GM23338 (cell line): ENCODE results near the gene EML3.

Experiments used
- CREB1 ChIP-seq: fragments of 250-450 bp; sonication (Bioruptor Pico); IDR thresholded peaks from 2 replicates; pipeline ENCODE4 v1.5.0; 2020; ENCODE audit warnings: low read depth, mild to moderate bottlenecking, moderate library complexity
- CTCF ChIP-seq, 2 experiments: fragments of 200-600 bp in 1 of 2; sonication (generic) in 1 of 2; conservative IDR thresholded peaks; 2 replicates each; pipeline versions ENCODE4 v1.5.1 to v1.6.1; 2016 to 2017; ENCODE audit warnings: antibody characterized with exemption in 2 of 2, low read depth in 2 of 2, mild to moderate bottlenecking in 2 of 2, moderate library complexity in 1 of 2
- ETS1 ChIP-seq: IDR thresholded peaks from 2 replicates; pipeline ENCODE4 v1.6.1; 2016; ENCODE audit warnings: antibody characterized with exemption
- EZH2 ChIP-seq: fragments of 200-600 bp; sonication (generic); IDR thresholded peaks from one replicate; pipeline ENCODE4 v1.8.0; 2017; ENCODE audit warnings: antibody characterized with exemption, mild to moderate bottlenecking, low read depth; ENCODE audit not compliant: unreplicated experiment
- EZH2phosphoT487 ChIP-seq: fragments of 200-600 bp; sonication (generic); IDR thresholded peaks from one replicate; pipeline ENCODE4 v1.8.1; 2018; ENCODE audit warnings: antibody characterized with exemption; ENCODE audit not compliant: unreplicated experiment
- JUNB ChIP-seq: IDR thresholded peaks from one replicate; pipeline ENCODE4 v1.6.1; 2016; ENCODE audit warnings: antibody characterized with exemption; ENCODE audit not compliant: unreplicated experiment
- NANOG ChIP-seq: IDR thresholded peaks from 2 replicates; pipeline ENCODE4 v1.6.1; 2016; ENCODE audit warnings: antibody characterized with exemption, borderline replicate concordance
- POLR2AphosphoS5 ChIP-seq: IDR thresholded peaks from 2 replicates; pipeline ENCODE4 v1.6.1; 2016; ENCODE audit warnings: antibody characterized with exemption, low read depth
- REST ChIP-seq: IDR thresholded peaks from one replicate; pipeline ENCODE4 v1.6.1; 2018; ENCODE audit warnings: antibody characterized with exemption; ENCODE audit not compliant: unreplicated experiment
- STAT1 ChIP-seq: IDR thresholded peaks from one replicate; pipeline ENCODE4 v1.6.1; 2016; ENCODE audit warnings: antibody characterized with exemption; ENCODE audit not compliant: unreplicated experiment
- ZNF114 ChIP-seq: fragments of 250-450 bp; sonication (Bioruptor Pico); IDR thresholded peaks from 2 replicates; pipeline ENCODE4 v1.5.0; 2020; ENCODE audit warnings: mild to moderate bottlenecking, moderate library complexity
- ZNF331 ChIP-seq: fragments of 250-450 bp; sonication (Bioruptor Pico); IDR thresholded peaks from 2 replicates; pipeline ENCODE4 v1.5.0; 2020; ENCODE audit warnings: low read depth, mild to moderate bottlenecking, moderate library complexity
- ZNF462 ChIP-seq: fragments of 250-450 bp; sonication (Bioruptor Pico); IDR thresholded peaks from 2 replicates; pipeline ENCODE4 v1.5.0; 2020; ENCODE audit warnings: mild to moderate bottlenecking, moderate library complexity

GRCh38 chr11:62560566-62561103 is 51.9 kb downstream of the EML3 start:
- TF ChIP-seq CTCF (conservative IDR thresholded peaks at IDR 0.05; ENCODE audit: low read depth in 2 of 2) (peak; percentile 82 to 92), POLR2AphosphoS5 (peak; percentile 29; the same call in 1 of the 2 replicates), JUNB (no peak), EZH2phosphoT487 (no peak), REST (no peak), EZH2 (no peak), NANOG (no peak), CREB1 (CRISPR knock-in tag) (no peak), ETS1 (no peak), ZNF114 (CRISPR knock-in tag) (no peak), ZNF331 (CRISPR knock-in tag) (no peak), STAT1 (no peak), ZNF462 (CRISPR knock-in tag) (no peak)
